Stimulated activated CD4-positive, alpha-beta T cell treated with anti-CD3 and anti-CD28 coated beads, TNF-alpha, amount 100 ng/mL, for 48 hours (primary cell): Measurements from ENCODE around the gene LRRC74A.
A peak's percentile ranks its signal among the peaks of the same experiment; 100 is the strongest.

Experiments used
- DNase-seq, 3 donors: peaks; one replicate each; pipeline ENCODE4 v3.0.0-alpha.2; 2020; ENCODE audit warnings: low read depth in 3 of 3

The LRRC74A gene

GRCh38 chr14:76826122-76826521 is at the start of gene LRRC74A:
Gene LRRC74A (plus strand): TSS chr14:76826408. CDS start chr14:76826698, 290 bp downstream.
- DNase-seq, result no peak

- no peak for DNase-seq
Measured at GRCh38 chr14:76776428-76777251, 49.6 kb upstream of the LRRC74A start.

GRCh38 chr14:76777721-76778120 is 48.5 kb upstream of the LRRC74A start:
- no peak for DNase-seq

- no peak for DNase-seq
Measured at GRCh38 chr14:76778546-76779215, 47.5 kb upstream of the LRRC74A start.

GRCh38 chr14:76779221-76780057 is 46.8 kb upstream of the LRRC74A start:
- no peak for DNase-seq

- DNase-seq, result no peak
Measured at GRCh38 chr14:76780058-76780345, 46.2 kb upstream of the LRRC74A start.

- DNase-seq, result no peak
Measured at GRCh38 chr14:76780360-76780759, 45.8 kb upstream of the LRRC74A start.

GRCh38 chr14:76780875-76781647 is 45.1 kb upstream of the LRRC74A start:
- DNase-seq, result no peak

GRCh38 chr14:76781648-76782051 is 44.6 kb upstream of the LRRC74A start:
- DNase-seq, result no peak

GRCh38 chr14:76782115-76782884 is 43.9 kb upstream of the LRRC74A start:
- no peak for DNase-seq

- DNase-seq, result no peak
Measured at GRCh38 chr14:76782885-76783566, 43.2 kb upstream of the LRRC74A start.

GRCh38 chr14:76784266-76784874 is 41.8 kb upstream of the LRRC74A start:
- no peak for DNase-seq

- DNase-seq, result peak; percentile 25 to 52 (median 37)
Measured at GRCh38 chr14:76784881-76785280, 41.3 kb upstream of the LRRC74A start.

GRCh38 chr14:76786601-76787000 is 39.6 kb upstream of the LRRC74A start:
- DNase-seq, result no peak

- no peak for DNase-seq
Measured at GRCh38 chr14:76792422-76792821, 33.8 kb upstream of the LRRC74A start.

GRCh38 chr14:76793324-76793723 is 32.9 kb upstream of the LRRC74A start:
- no peak for DNase-seq

- DNase-seq, result no peak
Measured at GRCh38 chr14:76793956-76794355, 32.3 kb upstream of the LRRC74A start.

GRCh38 chr14:76806446-76806845 is 19.8 kb upstream of the LRRC74A start:
- no peak for DNase-seq

- no peak for DNase-seq
Measured at GRCh38 chr14:76808011-76808410, 18.2 kb upstream of the LRRC74A start.

- no peak for DNase-seq
Measured at GRCh38 chr14:76808990-76809389, 17.2 kb upstream of the LRRC74A start.
